Measurements from ENCODE around the gene GPLD1.

GPLD1 gene

GRCh38 chr6:24529985-24530384, 40.6 kb upstream of the GPLD1 start:
- ChIA-PET POLR2A (ENCODE audit: low non-redundant PET) (no interaction called here), CTCF (no interaction called here)
- TF ChIP-seq CTCF (conservative IDR thresholded peaks at IDR 0.05; ENCODE audit: low read depth), result no peak
- DNase-seq (ENCODE audit: low spot score), result no peak
- H3K27ac ChIP-seq, result no peak overlapping the region

- POLR2A ChIA-PET (ENCODE audit: low non-redundant PET), result no interaction called here
Measured at GRCh38 chr6:24524805-24525204, 35.4 kb upstream of the GPLD1 start.

GRCh38 chr6:24524329-24524728, 35.0 kb upstream of the GPLD1 start:
- POLR2A ChIA-PET (ENCODE audit: low non-redundant PET), result no interaction called here
- CTCF ChIA-PET, result interaction anchor here (0.6 to 0.8 kb wide), 2 partner anchors 113 to 176 kb away, joined by 3 to 6 read pairs; no protein-coding TSS in a partner anchor
- H3K27ac ChIP-seq, result no peak overlapping the region
- TF ChIP-seq CTCF (conservative IDR thresholded peaks at IDR 0.05; ENCODE audit: low read depth), result no peak
- no peak for DNase-seq (ENCODE audit: low spot score)

More at GRCh38 chr6:24524805-24525204, 35.4 kb upstream of the GPLD1 start:
- peak; percentile 25 for DNase-seq (ENCODE audit: low spot score)
- TF ChIP-seq CTCF (conservative IDR thresholded peaks at IDR 0.05; ENCODE audit: low read depth), result peak; percentile 49
- no peak overlapping the region for H3K27ac ChIP-seq
- CTCF ChIA-PET, result interaction anchor here (0.6 kb wide), 1 partner anchor 113 kb away, joined by 6 read pairs; no protein-coding TSS in a partner anchor

GRCh38 chr6:24522228-24523176, 33.1 kb upstream of the GPLD1 start:
- H3K27ac ChIP-seq, result no peak overlapping the region
- TF ChIP-seq CTCF (conservative IDR thresholded peaks at IDR 0.05; ENCODE audit: low read depth), result no peak
- ChIA-PET CTCF (interaction anchor here (1.3 kb wide), 2 partner anchors 14 to 97 kb away, joined by 3 to 5 read pairs; no protein-coding TSS in a partner anchor), POLR2A (ENCODE audit: low non-redundant PET) (no interaction called here)
- DNase-seq (ENCODE audit: low spot score), result no peak

- ChIA-PET CTCF (interaction anchor here (0.6 to 1.3 kb wide), 12 partner anchors 24 to 185 kb away, joined by 3 to 8 read pairs (median 4); partner anchors contain the start of genes ALDH5A1 and GPLD1), POLR2A (ENCODE audit: low non-redundant PET) (no interaction called here)
- H3K27ac ChIP-seq, result no peak overlapping the region
- peak; percentile 57 for DNase-seq (ENCODE audit: low spot score)
- TF ChIP-seq CTCF (conservative IDR thresholded peaks at IDR 0.05; ENCODE audit: low read depth), result peak; percentile 77
Measured at GRCh38 chr6:24520929-24521546, 31.7 kb upstream of the GPLD1 start.

GRCh38 chr6:24517659-24518543, 28.5 kb upstream of the GPLD1 start:
- no peak overlapping the region for H3K27ac ChIP-seq
- DNase-seq (ENCODE audit: low spot score), result no peak
- CTCF ChIA-PET, result no interaction called here
- POLR2A ChIA-PET (ENCODE audit: low non-redundant PET), result no interaction called here
- no peak for TF ChIP-seq CTCF (conservative IDR thresholded peaks at IDR 0.05; ENCODE audit: low read depth)

Measured in RWPE1 (cell line).